VCaP (cell line): Measurements from ENCODE around the gene PKNOX2.

Experiments used
- H3K27ac ChIP-seq: fragments of 450-650 bp; 2 replicates; pipeline ENCODE4 v1.5.1; 2017
- TF ChIP-seq, protein P1 (sequence below): fragments of 450-650 bp; conservative IDR thresholded peaks from 2 replicates; pipeline ENCODE4 v1.5.1; 2017; ENCODE audit warnings: mild to moderate bottlenecking, moderate library complexity

PKNOX2 gene

GRCh38 chr11:125451400-125452124 is 287.0 kb downstream of the PKNOX2 start:
- TF ChIP-seq, protein P1, sequence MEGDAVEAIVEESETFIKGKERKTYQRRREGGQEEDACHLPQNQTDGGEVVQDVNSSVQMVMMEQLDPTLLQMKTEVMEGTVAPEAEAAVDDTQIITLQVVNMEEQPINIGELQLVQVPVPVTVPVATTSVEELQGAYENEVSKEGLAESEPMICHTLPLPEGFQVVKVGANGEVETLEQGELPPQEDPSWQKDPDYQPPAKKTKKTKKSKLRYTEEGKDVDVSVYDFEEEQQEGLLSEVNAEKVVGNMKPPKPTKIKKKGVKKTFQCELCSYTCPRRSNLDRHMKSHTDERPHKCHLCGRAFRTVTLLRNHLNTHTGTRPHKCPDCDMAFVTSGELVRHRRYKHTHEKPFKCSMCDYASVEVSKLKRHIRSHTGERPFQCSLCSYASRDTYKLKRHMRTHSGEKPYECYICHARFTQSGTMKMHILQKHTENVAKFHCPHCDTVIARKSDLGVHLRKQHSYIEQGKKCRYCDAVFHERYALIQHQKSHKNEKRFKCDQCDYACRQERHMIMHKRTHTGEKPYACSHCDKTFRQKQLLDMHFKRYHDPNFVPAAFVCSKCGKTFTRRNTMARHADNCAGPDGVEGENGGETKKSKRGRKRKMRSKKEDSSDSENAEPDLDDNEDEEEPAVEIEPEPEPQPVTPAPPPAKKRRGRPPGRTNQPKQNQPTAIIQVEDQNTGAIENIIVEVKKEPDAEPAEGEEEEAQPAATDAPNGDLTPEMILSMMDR: no peak
- H3K27ac ChIP-seq: peak overlapping the region; percentile 46; the same call in 1 of the 2 replicates

GRCh38 chr11:125452125-125452470 is 287.5 kb downstream of the PKNOX2 start:
- TF ChIP-seq, protein P1: no peak
- H3K27ac ChIP-seq: peak overlapping the region; percentile 46; the same call in 1 of the 2 replicates

- TF ChIP-seq, protein P1: no peak
- no peak overlapping the region for H3K27ac ChIP-seq
Measured at GRCh38 chr11:125454047-125454446, 289.5 kb downstream of the PKNOX2 start.

- TF ChIP-seq, protein P1: no peak
- H3K27ac ChIP-seq: no peak overlapping the region
Measured at GRCh38 chr11:125455851-125456250, 291.3 kb downstream of the PKNOX2 start.

DNA sequence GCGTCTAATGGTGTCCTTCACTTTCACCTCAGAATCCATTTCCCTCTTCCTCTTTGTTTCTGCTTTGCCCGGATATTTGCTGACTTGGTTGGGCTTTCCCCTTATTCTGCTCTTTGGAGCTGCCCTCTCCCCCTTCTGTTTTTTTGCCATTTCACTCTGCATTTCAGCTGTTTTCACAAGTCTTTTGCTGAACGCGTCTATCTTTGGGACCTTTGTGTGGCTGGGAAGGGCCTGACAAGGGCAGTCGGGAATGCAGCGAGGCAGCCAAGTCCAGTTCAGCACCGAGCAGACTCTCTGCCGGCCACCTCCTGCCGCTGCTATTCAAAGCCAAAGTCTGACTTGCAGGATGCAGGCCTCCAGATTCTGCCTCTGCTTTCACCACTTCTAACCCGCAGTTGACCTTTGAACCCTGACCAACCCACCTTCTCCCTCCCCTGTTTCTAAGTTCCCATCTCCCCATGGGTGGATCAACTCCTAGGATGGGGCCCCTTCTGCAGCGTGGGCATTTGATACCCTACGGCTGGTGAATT is 293.3 kb downstream of the PKNOX2 start:
- TF ChIP-seq, protein P1: no peak
- H3K27ac ChIP-seq: no peak overlapping the region

DNA sequence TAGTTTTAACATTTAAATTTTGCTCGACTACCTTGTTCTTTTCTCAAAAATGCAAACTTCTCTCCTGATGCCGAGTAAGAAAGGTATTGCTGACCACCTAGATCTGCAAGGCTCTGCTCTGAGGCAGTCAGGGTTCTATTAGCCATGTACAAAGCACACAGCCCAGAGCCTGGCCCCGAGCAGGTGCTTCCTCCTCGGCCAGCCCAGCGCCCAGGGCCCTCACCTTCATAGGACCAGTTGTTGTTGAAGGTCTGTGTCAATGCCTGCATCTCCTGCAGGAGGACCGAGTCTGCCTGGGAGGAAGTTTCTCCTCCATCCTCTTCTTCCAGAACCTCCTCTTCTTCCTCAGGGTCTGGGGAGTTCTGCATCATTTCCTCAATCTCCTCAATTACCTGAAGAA is 295.7 kb downstream of the PKNOX2 start:
- TF ChIP-seq, protein P1: no peak
- H3K27ac ChIP-seq: no peak overlapping the region

DNA sequence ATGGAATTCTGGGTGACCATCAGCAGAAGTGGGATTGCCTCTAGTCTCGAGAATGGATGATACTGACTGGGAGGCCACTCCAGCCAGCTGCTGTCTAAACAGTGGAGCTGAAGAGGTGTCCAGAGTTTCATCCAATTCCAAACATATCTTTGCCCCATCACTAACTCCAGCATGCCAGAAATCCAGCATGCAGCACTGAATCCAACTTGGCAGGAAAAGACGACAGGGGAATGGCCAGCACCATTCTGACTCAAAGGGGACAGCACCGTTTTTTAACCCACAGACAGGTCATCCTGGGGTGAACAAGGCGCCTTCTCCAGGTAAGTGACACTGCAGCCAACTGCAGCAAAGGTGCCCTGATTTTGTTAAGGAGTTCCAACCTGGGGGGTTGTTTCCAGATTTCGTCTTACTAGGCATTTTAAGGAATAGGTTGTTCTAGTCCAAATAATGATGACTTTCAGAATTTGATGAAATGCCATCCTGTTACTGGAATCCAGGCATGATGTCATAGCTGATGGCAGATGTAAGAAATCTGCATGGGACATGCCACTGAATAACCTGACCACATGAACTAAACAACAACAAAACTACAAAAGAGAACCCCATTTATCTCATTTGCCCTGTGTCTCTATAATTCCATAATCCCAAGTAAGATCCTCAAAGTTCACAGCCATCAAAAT is 299.2 kb downstream of the PKNOX2 start:
- H3K27ac ChIP-seq: no peak overlapping the region
- TF ChIP-seq, protein P1: no peak
